Ascending aorta (tissue), 2 donors: ENCODE measurements around the gene KLHL40. TPM values are rescaled to one million over a fixed set of nuclear protein-coding genes. Genes with fewer than 3 reads are reported as not detected.
A peak's percentile ranks its signal among the peaks of the same experiment; 100 is the strongest.

Experiments
- DNase-seq, 2 donors: peaks; one replicate each; pipeline ENCODE4 v3.0.0-alpha.2; 2019; ENCODE audit warnings: low spot score in 2 of 2
- H3K27ac ChIP-seq, 2 donors: fragments of 200-600 bp; sonication (generic); one replicate each; pipeline ENCODE4 v1.5.1; 2016 to 2017; ENCODE audit warnings: mild to moderate bottlenecking in 1 of 2
- H3K27me3 ChIP-seq: fragments of 200-600 bp; sonication (generic); one replicate; pipeline ENCODE4 v1.5.1; 2017
- H3K36me3 ChIP-seq, 2 donors: fragments of 200-600 bp; sonication (generic); one replicate each; pipeline ENCODE4 v1.5.1; 2016
- H3K4me1 ChIP-seq, 2 donors: fragments of 200-600 bp; sonication (generic); one replicate each; pipeline ENCODE4 v1.5.1; 2016 to 2017; ENCODE audit warnings: mild to moderate bottlenecking in 1 of 2
- H3K4me3 ChIP-seq, 2 donors: fragments of 200-600 bp; sonication (generic); one replicate each; pipeline ENCODE4 v1.5.1; 2016 to 2017; ENCODE audit warnings: mild to moderate bottlenecking in 1 of 2
- H3K9me3 ChIP-seq, 2 donors: fragments of 200-600 bp; sonication (generic); one replicate each; pipeline ENCODE4 v1.5.1; 2016
- intact Hi-C: fragments of 100-400 bp; cut with DNase I; formaldehyde crosslinking; loops from one replicate; pipeline ENCODE4 v1.15.1; 2023
- total RNA-seq: library from RNA; depleted of rRNA; stranded (reverse); fragments of >200 nt; gene quantifications from one replicate; pipeline ENCODE4 v1.1.0, GENCODE V29; 2016
- TF ChIP-seq, protein P1 (sequence below), 3 experiments: fragments of 200-600 bp in 2 of 3; fragments of 450-650 bp in 1 of 3; sonication (generic) in 2 of 3; IDR thresholded peaks; one replicate each; pipeline ENCODE4 v1.5.1; 2016 to 2019; ENCODE audit warnings: antibody characterized with exemption in 3 of 3, mild to moderate bottlenecking in 1 of 3, moderate library complexity in 1 of 3

Gene KLHL40
- total RNA-seq, 1 donor from 2014 or later: not detected

GRCh38 chr3:42640771-42641370 lies 44.5 kb upstream of the KLHL40 start:
- Histone ChIP-seq H3K36me3 (peaks cover 72 to 92% of the 10 kb centered on the region in 2 donors), H3K4me1 (peaks cover 0 to 2% of the 10 kb centered on the region in 2 donors), H3K9me3 (no peaks in the 10 kb centered on the region), H3K27ac (peak overlapping the region in 1 of 2 donors; percentile 16), H3K27me3 (no peaks in the 10 kb centered on the region), H3K4me3 (no peak overlapping the region)
- intact Hi-C loops: no loop called here
- TF ChIP-seq, protein P1, sequence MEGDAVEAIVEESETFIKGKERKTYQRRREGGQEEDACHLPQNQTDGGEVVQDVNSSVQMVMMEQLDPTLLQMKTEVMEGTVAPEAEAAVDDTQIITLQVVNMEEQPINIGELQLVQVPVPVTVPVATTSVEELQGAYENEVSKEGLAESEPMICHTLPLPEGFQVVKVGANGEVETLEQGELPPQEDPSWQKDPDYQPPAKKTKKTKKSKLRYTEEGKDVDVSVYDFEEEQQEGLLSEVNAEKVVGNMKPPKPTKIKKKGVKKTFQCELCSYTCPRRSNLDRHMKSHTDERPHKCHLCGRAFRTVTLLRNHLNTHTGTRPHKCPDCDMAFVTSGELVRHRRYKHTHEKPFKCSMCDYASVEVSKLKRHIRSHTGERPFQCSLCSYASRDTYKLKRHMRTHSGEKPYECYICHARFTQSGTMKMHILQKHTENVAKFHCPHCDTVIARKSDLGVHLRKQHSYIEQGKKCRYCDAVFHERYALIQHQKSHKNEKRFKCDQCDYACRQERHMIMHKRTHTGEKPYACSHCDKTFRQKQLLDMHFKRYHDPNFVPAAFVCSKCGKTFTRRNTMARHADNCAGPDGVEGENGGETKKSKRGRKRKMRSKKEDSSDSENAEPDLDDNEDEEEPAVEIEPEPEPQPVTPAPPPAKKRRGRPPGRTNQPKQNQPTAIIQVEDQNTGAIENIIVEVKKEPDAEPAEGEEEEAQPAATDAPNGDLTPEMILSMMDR (IDR thresholded peaks at IDR 0.05): no peak
- DNase-seq: no peak

DNA sequence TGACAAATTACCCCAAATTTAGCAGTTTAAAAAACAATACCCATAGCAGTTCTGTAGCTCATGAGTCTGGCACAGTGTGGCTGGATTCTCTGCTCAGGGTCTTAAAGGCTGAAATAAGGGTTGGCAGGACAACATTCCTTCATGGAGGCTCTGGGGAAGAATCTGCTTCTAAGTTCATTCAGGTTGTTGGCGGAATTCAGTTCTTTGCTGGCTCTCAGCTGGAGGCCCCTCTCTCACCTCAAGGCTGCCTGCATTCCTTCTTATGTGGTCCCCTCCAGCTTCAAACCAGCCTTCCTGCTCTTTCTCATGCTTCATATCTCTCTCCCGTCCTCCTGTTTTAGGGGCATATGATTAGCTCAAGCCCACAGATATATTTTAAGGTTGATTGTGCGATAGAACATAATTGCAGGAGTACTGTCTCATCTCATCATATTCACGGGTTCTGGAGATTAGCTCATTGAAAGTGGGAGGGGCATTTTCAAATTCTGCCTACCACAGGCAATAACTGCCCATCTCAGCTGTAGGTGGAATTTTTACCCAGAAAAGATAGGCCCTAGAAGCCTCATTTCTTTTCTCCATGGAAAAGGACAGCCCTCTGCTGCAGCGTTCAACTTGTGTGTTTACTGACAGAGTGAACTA lies 37.4 kb upstream of the KLHL40 start:
- Histone ChIP-seq H3K27me3 (no peaks in the 10 kb centered on the region), H3K4me3 (no peak overlapping the region), H3K9me3 (no peaks in the 10 kb centered on the region), H3K36me3 (peaks cover 43 to 50% of the 10 kb centered on the region in 2 donors), H3K4me1 (peaks cover 20 to 36% of the 10 kb centered on the region in 2 donors), H3K27ac (no peak overlapping the region)
- intact Hi-C loops: no loop called here
- TF ChIP-seq, protein P1 (IDR thresholded peaks at IDR 0.05): no peak
- no peak for DNase-seq

- Histone ChIP-seq H3K27ac (peak overlapping the region; percentile 27 to 99), H3K9me3 (no peaks in the 10 kb centered on the region), H3K4me3 (no peak overlapping the region), H3K4me1 (peaks cover 20 to 40% of the 10 kb centered on the region in 2 donors), H3K36me3 (peaks cover 35 to 40% of the 10 kb centered on the region in 2 donors), H3K27me3 (no peaks in the 10 kb centered on the region)
- TF ChIP-seq, protein P1 (IDR thresholded peaks at IDR 0.05): no peak
- intact Hi-C loops: no loop called here
- no peak for DNase-seq
Observed at GRCh38 chr3:42649006-42649405, 36.3 kb upstream of the KLHL40 start.

GRCh38 chr3:42649783-42650182 lies 35.6 kb upstream of the KLHL40 start:
- H3K4me1 ChIP-seq: peaks cover 20 to 40% of the 10 kb centered on the region in 2 donors
- DNase-seq: no peak

GRCh38 chr3:42651248-42652091 lies 33.9 kb upstream of the KLHL40 start:
- H3K4me1 ChIP-seq: peaks cover 22 to 50% of the 10 kb centered on the region in 2 donors
- H3K36me3 ChIP-seq: peaks cover 11 to 15% of the 10 kb centered on the region in 2 donors
- H3K27me3 ChIP-seq: no peaks in the 10 kb centered on the region
- peak overlapping the region; percentile 85 to 98 for H3K4me3 ChIP-seq
- no peak for DNase-seq
- TF ChIP-seq, protein P1 (IDR thresholded peaks at IDR 0.05): no peak
- H3K27ac ChIP-seq: peak overlapping the region; percentile 97 to 99
- H3K9me3 ChIP-seq: no peaks in the 10 kb centered on the region
- intact Hi-C loops: no loop called here

More at GRCh38 chr3:42649783-42650182, 35.6 kb upstream of the KLHL40 start:
- TF ChIP-seq, protein P1 (IDR thresholded peaks at IDR 0.05): no peak
- Histone ChIP-seq H3K27me3 (no peaks in the 10 kb centered on the region), H3K36me3 (peaks cover 28 to 32% of the 10 kb centered on the region in 2 donors), H3K9me3 (no peaks in the 10 kb centered on the region), H3K27ac (peak overlapping the region; percentile 97 to 99), H3K4me3 (no peak overlapping the region)
- intact Hi-C loops: no loop called here
